HCT116 (cell line): ENCODE data around the gene C3orf20. TPM values are rescaled to one million over a fixed set of nuclear protein-coding genes. Genes with fewer than 3 reads are reported as not detected.

Source experiments
- ATAC-seq: fragments of 200-7000 bp; cut with Tn5 transposase; 2 replicates; pipeline ENCODE4 v1.9.1; 2020; ENCODE audit warnings: mild to moderate bottlenecking, moderate library complexity
- BruUV-seq: library from RNA; stranded (reverse); fragments of 400-500 nt; replicated peaks from 2 replicates; lab custom pipeline; 2021; lab: Mats Ljungman, UMichigan
- CTCF ChIA-PET: fragments of 300-600 bp; sonication (Branson Sonifier 250); formaldehyde crosslinking; loops from one replicate; lab custom pipeline; 2021; ENCODE audit warnings: antibody characterized with exemption; lab: Charles Lee
- POLR2A ChIA-PET: fragments of 300-600, 350-600 bp; sonication (Branson Sonifier 250); formaldehyde crosslinking; loops from one replicate; lab custom pipeline; 2021; ENCODE audit warnings: antibody characterized with exemption; lab: Charles Lee
- RAD21 ChIA-PET, 2 experiments: fragments of 300-600 bp; sonication (Branson Sonifier 250); formaldehyde crosslinking; loops; one replicate each; lab custom pipeline; 2023; ENCODE audit warnings: low total read pairs in 2 of 2; ENCODE audit not compliant: uncharacterized antibody in 2 of 2, unreplicated experiment in 2 of 2, low non-redundant PET in 1 of 2; lab: Charles Lee
- DNase-seq: peaks from one replicate; pipeline ENCODE4 v3.0.0-alpha.2; 2010; ENCODE audit warnings: low read depth, low spot score
- H2AFZ ChIP-seq: fragments of 200-600 bp; shearing (Covaris generic), sonication (generic); 2 replicates; pipeline ENCODE4 v1.6.1; 2017; ENCODE audit warnings: low read depth, mixed run types, mixed read lengths, antibody characterized with exemption, low read length; ENCODE audit not compliant: poor library complexity, severe bottlenecking
- H3K27ac ChIP-seq: 2 replicates; pipeline ENCODE4 v1.5.1; 2012; ENCODE audit warnings: low read depth, low read length
- H3K27me3 ChIP-seq: fragments of 200-600 bp; sonication (generic); 2 replicates; pipeline ENCODE4 v1.6.1; 2016; ENCODE audit warnings: mixed run types, low read length, mixed read lengths; ENCODE audit not compliant: insufficient read depth
- H3K36me3 ChIP-seq, 2 experiments: fragments of 200-500 bp in 1 of 2; fragments of 200-600 bp in 1 of 2; sonication (Bioruptor generic) in 1 of 2; sonication (generic) in 1 of 2; 2 replicates each; pipeline versions ENCODE4 v1.5.1 to v1.6.1; 2014 to 2016; ENCODE audit warnings: low read length in 2 of 2, inconsistent platforms in 1 of 2, mixed read lengths in 1 of 2, mixed run types in 1 of 2; ENCODE audit not compliant: insufficient read depth in 2 of 2, control insufficient read depth in 1 of 2
- H3K4me1 ChIP-seq, 2 experiments: fragments of 200-600 bp in 1 of 2; sonication (generic) in 1 of 2; 2 replicates each; pipeline versions ENCODE4 v1.5.1 to v1.6.1; 2012 to 2017; ENCODE audit warnings: low read length in 2 of 2, inconsistent platforms in 1 of 2, mild to moderate bottlenecking in 1 of 2, mixed read lengths in 1 of 2, mixed run types in 1 of 2, moderate library complexity in 1 of 2; ENCODE audit not compliant: insufficient read depth in 2 of 2, control insufficient read depth in 1 of 2
- H3K4me2 ChIP-seq: fragments of 200-600 bp; sonication (generic); 2 replicates; pipeline ENCODE4 v1.6.1; 2017; ENCODE audit warnings: mixed run types, low read length, mixed read lengths
- H3K4me3 ChIP-seq, 2 experiments: fragments of 200-600 bp in 1 of 2; sonication (generic) in 1 of 2; replicated peaks in 1 of 2; 2 replicates each; pipeline ENCODE4 v1.5.1; 2011 to 2016; ENCODE audit warnings: low read length in 2 of 2, control low read depth in 1 of 2, low read depth in 1 of 2, mild to moderate bottlenecking in 1 of 2, mixed read lengths in 1 of 2, mixed run types in 1 of 2
- H3K79me2 ChIP-seq: fragments of 200-600 bp; sonication (generic); 2 replicates; pipeline ENCODE4 v1.6.1; 2017; ENCODE audit warnings: mild to moderate bottlenecking, mixed run types, low read length, moderate library complexity, mixed read lengths; ENCODE audit not compliant: insufficient read depth
- H3K9ac ChIP-seq: fragments of 200-600 bp; sonication (generic); 2 replicates; pipeline ENCODE4 v1.6.1; 2016; ENCODE audit warnings: low read length, mixed read lengths
- H3K9me2 ChIP-seq: fragments of 200-600 bp; sonication (generic), shearing (Covaris generic); 2 replicates; pipeline ENCODE4 v1.6.1; 2017; ENCODE audit warnings: mixed run types, mild to moderate bottlenecking, moderate library complexity; ENCODE audit not compliant: insufficient read depth
- H3K9me3 ChIP-seq, 2 experiments: fragments of 200-500 bp in 1 of 2; fragments of 200-600 bp in 1 of 2; sonication (Bioruptor generic) in 1 of 2; sonication (generic) in 1 of 2; 2 replicates each; pipeline ENCODE4 v1.6.1; 2014 to 2017; ENCODE audit warnings: low read length in 2 of 2, mixed read lengths in 2 of 2, inconsistent platforms in 1 of 2, low read depth in 1 of 2, mild to moderate bottlenecking in 1 of 2, mixed run types in 1 of 2, moderate library complexity in 1 of 2; ENCODE audit not compliant: control insufficient read depth in 1 of 2, insufficient read depth in 1 of 2
- H4K20me1 ChIP-seq: fragments of 200-600 bp; sonication (generic), shearing (Covaris generic); 2 replicates; pipeline ENCODE4 v1.6.1; 2017; ENCODE audit warnings: mixed run types, mild to moderate bottlenecking, moderate library complexity; ENCODE audit not compliant: insufficient read depth
- CBX3 ChIP-seq: IDR thresholded peaks from 2 replicates; pipeline ENCODE4 v1.6.1; 2012; ENCODE audit warnings: low read depth
- EGR1 ChIP-seq: IDR thresholded peaks from 2 replicates; pipeline ENCODE4 v1.6.1; 2012; ENCODE audit warnings: low read depth
- ELF1 ChIP-seq: IDR thresholded peaks from 2 replicates; pipeline ENCODE4 v1.6.1; 2012; ENCODE audit warnings: low read depth, borderline replicate concordance
- EZH2phosphoT487 ChIP-seq: fragments of 200-600 bp; IDR thresholded peaks from 2 replicates; pipeline ENCODE4 v1.6.1; 2018; ENCODE audit warnings: antibody characterized with exemption, borderline replicate concordance
- FOSL1 ChIP-seq: IDR thresholded peaks from 2 replicates; pipeline ENCODE4 v1.6.1; 2012; ENCODE audit warnings: low read depth
- JUND ChIP-seq: IDR thresholded peaks from 2 replicates; pipeline ENCODE4 v1.6.1; 2012
- POLR2A ChIP-seq: IDR thresholded peaks from 2 replicates; pipeline ENCODE4 v1.7.0; 2011; ENCODE audit warnings: borderline replicate concordance; ENCODE audit not compliant: insufficient read depth, insufficient read length; ENCODE audit errors: extremely low read depth
- POLR2AphosphoS5 ChIP-seq: IDR thresholded peaks from 2 replicates; pipeline ENCODE4 v1.6.1; 2011; ENCODE audit warnings: mild to moderate bottlenecking, low read depth, low read length, moderate library complexity
- RAD21 ChIP-seq: IDR thresholded peaks from 2 replicates; pipeline ENCODE4 v1.6.1; 2012; ENCODE audit warnings: low read depth, mild to moderate bottlenecking
- SRF ChIP-seq: IDR thresholded peaks from 2 replicates; pipeline ENCODE4 v1.6.1; 2012; ENCODE audit warnings: low read depth
- intact Hi-C: fragments of 100-400 bp; cut with micrococcal nuclease; formaldehyde crosslinking; loops from 2 replicates; pipeline ENCODE4 v1.10.0; 2022
- total RNA-seq: library from RNA; stranded (reverse); gene quantifications from one replicate; pipeline ENCODE4 v1.2.1, GENCODE V29; 2021; ENCODE audit not compliant: unreplicated experiment
- TF ChIP-seq, protein P1 (sequence below): IDR thresholded peaks from 2 replicates; pipeline ENCODE4 v1.6.1; 2012
- TF ChIP-seq, protein P2 (sequence below): IDR thresholded peaks from 2 replicates; pipeline ENCODE4 v1.6.1; 2012
- TF ChIP-seq, protein P3 (sequence below): IDR thresholded peaks from 2 replicates; pipeline ENCODE4 v1.6.1; 2012; ENCODE audit warnings: low read depth

Gene C3orf20
- total RNA-seq, 1 experiment from 2014 or later, result 0.20 TPM

DNA sequence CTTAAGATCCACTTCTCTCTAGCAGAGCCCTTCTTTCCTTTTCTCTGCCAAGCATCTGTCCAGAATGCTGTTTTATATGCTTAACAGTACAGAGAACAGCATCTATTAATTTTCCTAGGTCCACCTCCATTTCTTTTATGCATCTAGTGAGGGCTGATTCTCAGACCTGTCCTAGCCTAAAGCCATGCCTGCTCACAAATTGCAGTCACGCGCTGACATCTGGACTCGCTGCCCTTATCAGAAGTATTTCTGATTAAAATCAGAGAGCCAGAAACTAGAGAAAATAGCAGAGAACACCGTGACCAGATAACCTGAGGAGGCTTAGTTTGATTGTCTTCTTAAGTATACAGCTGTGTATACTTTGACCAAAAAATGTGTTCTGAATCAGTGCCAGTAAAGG, 1.9 kb downstream of the C3orf20 start:
- no peak for ATAC-seq
- no peak overlapping the region for H3K4me2 ChIP-seq

More for the DNA sequence above, 1.9 kb downstream of the C3orf20 start:
- no peaks in the 10 kb centered on the region for H3K27me3 ChIP-seq
- no peak for DNase-seq
- no peak overlapping the region for H3K9ac ChIP-seq
- no peak overlapping the region for H3K4me3 ChIP-seq
- H3K79me2 ChIP-seq, result no peaks in the 10 kb centered on the region
- CTCF ChIA-PET, result interaction anchor here (4.8 kb wide), 1 partner anchor 104 kb away, joined by 58 read pairs; no protein-coding TSS in a partner anchor
- peaks cover 0 to 11% of the 10 kb centered on the region in 2 experiments; a peak in 1 of 4 replicates for H3K9me3 ChIP-seq
- POLR2A ChIA-PET, result interaction anchor here (0.8 kb wide), 1 partner anchor 103 kb away, joined by 3 read pairs; no protein-coding TSS in a partner anchor
- H2AFZ ChIP-seq, result no peak overlapping the region
- BruUV-seq, result no TSS peak
- no peaks in the 10 kb centered on the region for H4K20me1 ChIP-seq
- RAD21 ChIA-PET, result no interaction called here
- TF ChIP-seq JUND (no peak), SRF (no peak), CBX3 (no peak), ELF1 (no peak), EGR1 (no peak), POLR2A (no peak), RAD21 (no peak), POLR2AphosphoS5 (no peak), EZH2phosphoT487 (no peak), FOSL1 (no peak)
- TF ChIP-seq, protein P1, sequence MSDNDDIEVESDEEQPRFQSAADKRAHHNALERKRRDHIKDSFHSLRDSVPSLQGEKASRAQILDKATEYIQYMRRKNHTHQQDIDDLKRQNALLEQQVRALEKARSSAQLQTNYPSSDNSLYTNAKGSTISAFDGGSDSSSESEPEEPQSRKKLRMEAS, result no peak
- TF ChIP-seq, protein P2, sequence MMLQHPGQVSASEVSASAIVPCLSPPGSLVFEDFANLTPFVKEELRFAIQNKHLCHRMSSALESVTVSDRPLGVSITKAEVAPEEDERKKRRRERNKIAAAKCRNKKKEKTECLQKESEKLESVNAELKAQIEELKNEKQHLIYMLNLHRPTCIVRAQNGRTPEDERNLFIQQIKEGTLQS, result no peak
- TF ChIP-seq, protein P3, sequence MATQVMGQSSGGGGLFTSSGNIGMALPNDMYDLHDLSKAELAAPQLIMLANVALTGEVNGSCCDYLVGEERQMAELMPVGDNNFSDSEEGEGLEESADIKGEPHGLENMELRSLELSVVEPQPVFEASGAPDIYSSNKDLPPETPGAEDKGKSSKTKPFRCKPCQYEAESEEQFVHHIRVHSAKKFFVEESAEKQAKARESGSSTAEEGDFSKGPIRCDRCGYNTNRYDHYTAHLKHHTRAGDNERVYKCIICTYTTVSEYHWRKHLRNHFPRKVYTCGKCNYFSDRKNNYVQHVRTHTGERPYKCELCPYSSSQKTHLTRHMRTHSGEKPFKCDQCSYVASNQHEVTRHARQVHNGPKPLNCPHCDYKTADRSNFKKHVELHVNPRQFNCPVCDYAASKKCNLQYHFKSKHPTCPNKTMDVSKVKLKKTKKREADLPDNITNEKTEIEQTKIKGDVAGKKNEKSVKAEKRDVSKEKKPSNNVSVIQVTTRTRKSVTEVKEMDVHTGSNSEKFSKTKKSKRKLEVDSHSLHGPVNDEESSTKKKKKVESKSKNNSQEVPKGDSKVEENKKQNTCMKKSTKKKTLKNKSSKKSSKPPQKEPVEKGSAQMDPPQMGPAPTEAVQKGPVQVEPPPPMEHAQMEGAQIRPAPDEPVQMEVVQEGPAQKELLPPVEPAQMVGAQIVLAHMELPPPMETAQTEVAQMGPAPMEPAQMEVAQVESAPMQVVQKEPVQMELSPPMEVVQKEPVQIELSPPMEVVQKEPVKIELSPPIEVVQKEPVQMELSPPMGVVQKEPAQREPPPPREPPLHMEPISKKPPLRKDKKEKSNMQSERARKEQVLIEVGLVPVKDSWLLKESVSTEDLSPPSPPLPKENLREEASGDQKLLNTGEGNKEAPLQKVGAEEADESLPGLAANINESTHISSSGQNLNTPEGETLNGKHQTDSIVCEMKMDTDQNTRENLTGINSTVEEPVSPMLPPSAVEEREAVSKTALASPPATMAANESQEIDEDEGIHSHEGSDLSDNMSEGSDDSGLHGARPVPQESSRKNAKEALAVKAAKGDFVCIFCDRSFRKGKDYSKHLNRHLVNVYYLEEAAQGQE, result no peak
- H3K4me1 ChIP-seq, result no peaks in the 10 kb centered on the region
- H3K9me2 ChIP-seq, result no peaks in the 10 kb centered on the region
- peaks cover 0 to 5% of the 10 kb centered on the region in 2 experiments; a peak in 2 of 4 replicates for H3K36me3 ChIP-seq
- intact Hi-C loops, result no loop called here
- no peak overlapping the region for H3K27ac ChIP-seq
